Measurements from ENCODE around the gene IZUMO4. TPM values are rescaled to one million over a fixed set of nuclear protein-coding genes. Genes with fewer than 3 reads are reported as not detected.
A peak's percentile ranks its signal among the peaks of the same experiment; 100 is the strongest.

The IZUMO4 gene
- total RNA-seq, 4 donors from 2014 or later, result 2.1 to 8.1 (median 6.4) TPM

DNA sequence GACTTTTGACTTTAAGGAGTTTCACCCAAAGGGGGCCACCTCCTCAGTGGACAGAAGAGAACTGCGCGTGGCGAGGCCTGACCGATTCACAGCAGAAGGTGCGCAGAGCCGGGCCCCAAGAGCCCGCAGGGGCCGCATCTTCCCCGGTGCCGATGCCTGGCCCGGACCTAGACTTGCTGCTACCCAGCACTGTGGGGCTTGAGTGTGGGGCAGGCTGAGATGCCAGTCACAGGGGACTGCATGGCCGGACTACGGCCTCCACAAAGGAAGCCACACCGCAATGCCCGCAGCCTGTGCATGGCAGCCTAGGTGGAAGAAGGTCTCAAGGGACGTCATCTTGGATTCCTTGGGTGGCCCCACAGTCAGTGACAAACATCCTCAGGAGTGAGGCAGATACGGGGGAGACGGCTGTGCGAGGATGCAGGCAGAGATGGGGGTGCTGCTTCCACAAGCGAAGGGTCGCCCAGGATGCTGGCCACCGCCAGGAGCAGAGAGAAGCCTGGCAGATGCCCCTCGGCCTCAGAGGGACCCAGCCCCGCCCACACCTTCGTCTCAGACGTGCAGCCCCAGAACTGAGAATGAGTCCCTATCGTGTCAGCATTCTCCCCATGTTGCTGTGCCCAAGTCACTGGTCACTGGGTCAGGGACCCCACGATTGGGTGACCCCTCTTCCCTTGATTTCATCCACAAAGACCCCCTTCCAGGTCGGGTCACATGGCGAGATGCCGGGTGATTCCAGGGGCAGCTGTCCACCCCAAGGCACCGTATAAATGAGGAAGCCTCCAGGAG, 17.4 kb upstream of the IZUMO4 start:
- Histone ChIP-seq H3K4me3 (no peak overlapping the region), H3K9me3 (no peaks in the 10 kb centered on the region), H3K36me3 (peaks cover 73% of the 10 kb centered on the region), H3K27ac (no peak overlapping the region), H3K27me3 (no peaks in the 10 kb centered on the region), H3K4me1 (peaks cover 41% of the 10 kb centered on the region)
- no peak for DNase-seq (ENCODE audit: low spot score in 2 of 2)
- 96% methylated on average over 19 of the region's 32 CpGs for WGBS
- no peak for TF ChIP-seq POLR2A (IDR thresholded peaks at IDR 0.05)

DNA sequence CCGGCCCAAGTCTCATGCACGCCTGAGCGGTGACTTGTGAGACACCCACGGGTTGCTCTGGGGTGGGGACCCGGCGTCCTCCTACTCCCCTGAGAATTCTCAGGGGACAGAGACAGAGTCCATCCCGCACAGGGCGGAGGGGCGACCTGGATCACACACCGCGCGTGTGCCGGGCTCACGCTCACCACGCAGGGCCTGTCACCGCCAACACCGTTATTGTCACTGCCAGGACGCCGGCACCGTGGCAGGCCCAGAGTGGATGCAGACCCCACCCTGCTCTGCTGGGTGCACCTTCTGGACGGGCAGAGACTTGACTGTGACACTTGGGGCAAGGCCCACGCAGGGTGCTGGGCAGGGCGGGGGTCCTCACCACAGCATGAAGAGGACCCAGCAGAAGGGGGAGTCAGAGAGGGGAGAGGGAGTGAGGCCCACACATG, 16.8 kb upstream of the IZUMO4 start:
- WGBS, result 77% methylated on average over 8 of the region's 23 CpGs
- peaks cover 70% of the 10 kb centered on the region for H3K36me3 ChIP-seq
- peaks cover 42% of the 10 kb centered on the region for H3K4me1 ChIP-seq
- no peak overlapping the region for H3K4me3 ChIP-seq
- DNase-seq (ENCODE audit: low spot score in 2 of 2), result no peak
- TF ChIP-seq, protein P1, sequence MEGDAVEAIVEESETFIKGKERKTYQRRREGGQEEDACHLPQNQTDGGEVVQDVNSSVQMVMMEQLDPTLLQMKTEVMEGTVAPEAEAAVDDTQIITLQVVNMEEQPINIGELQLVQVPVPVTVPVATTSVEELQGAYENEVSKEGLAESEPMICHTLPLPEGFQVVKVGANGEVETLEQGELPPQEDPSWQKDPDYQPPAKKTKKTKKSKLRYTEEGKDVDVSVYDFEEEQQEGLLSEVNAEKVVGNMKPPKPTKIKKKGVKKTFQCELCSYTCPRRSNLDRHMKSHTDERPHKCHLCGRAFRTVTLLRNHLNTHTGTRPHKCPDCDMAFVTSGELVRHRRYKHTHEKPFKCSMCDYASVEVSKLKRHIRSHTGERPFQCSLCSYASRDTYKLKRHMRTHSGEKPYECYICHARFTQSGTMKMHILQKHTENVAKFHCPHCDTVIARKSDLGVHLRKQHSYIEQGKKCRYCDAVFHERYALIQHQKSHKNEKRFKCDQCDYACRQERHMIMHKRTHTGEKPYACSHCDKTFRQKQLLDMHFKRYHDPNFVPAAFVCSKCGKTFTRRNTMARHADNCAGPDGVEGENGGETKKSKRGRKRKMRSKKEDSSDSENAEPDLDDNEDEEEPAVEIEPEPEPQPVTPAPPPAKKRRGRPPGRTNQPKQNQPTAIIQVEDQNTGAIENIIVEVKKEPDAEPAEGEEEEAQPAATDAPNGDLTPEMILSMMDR (IDR thresholded peaks at IDR 0.05), result no peak
- no peak for TF ChIP-seq POLR2AphosphoS5 (IDR thresholded peaks at IDR 0.05)
- no peak for TF ChIP-seq POLR2A (IDR thresholded peaks at IDR 0.05)
- TF ChIP-seq EP300 (IDR thresholded peaks at IDR 0.05), result no peak
- no peak overlapping the region for H3K27ac ChIP-seq
- no peaks in the 10 kb centered on the region for H3K27me3 ChIP-seq
- no peaks in the 10 kb centered on the region for H3K9me3 ChIP-seq

DNA sequence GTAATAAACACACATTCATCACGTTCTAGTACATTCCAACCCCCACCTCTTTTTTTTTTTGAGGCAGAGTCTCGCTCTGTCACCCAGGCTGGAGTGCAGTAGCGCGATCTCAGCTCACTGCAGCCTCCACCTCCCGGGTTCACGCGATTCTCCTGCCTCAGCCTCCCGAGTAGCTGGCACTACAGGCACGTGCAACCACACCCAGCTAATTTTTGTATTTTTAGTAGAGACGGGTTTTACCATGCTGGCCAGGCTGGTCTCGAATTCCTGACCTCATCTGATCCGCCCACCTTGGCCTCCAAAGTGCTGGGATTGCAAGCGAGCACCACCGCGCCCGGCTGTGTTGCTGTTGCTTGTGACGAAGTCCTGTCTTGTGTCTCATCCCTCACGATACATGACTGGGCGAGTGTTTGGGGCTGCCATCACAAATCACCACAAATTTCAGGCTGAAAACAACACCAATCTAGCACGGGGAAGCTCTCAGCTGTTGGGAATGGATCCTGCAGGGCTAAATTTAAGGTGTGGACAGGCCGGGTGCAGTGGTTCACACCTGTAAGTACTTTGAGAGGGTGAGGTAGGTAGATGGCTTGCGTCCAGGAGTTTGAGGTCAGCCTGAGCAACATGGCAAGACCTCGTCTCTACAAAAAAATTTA, 16.3 kb upstream of the IZUMO4 start:
- Histone ChIP-seq H3K4me3 (no peak overlapping the region), H3K9me3 (no peaks in the 10 kb centered on the region), H3K36me3 (peaks cover 64% of the 10 kb centered on the region), H3K27me3 (no peaks in the 10 kb centered on the region), H3K4me1 (peaks cover 47% of the 10 kb centered on the region), H3K27ac (no peak overlapping the region)
- no peak for DNase-seq (ENCODE audit: low spot score in 2 of 2)
- TF ChIP-seq, protein P1 (IDR thresholded peaks at IDR 0.05), result no peak
- TF ChIP-seq POLR2AphosphoS5 (IDR thresholded peaks at IDR 0.05), result no peak
- no peak for TF ChIP-seq EP300 (IDR thresholded peaks at IDR 0.05)
- no peak for TF ChIP-seq POLR2A (IDR thresholded peaks at IDR 0.05)
- WGBS, result 64% methylated on average over 23 of the region's 23 CpGs

DNA sequence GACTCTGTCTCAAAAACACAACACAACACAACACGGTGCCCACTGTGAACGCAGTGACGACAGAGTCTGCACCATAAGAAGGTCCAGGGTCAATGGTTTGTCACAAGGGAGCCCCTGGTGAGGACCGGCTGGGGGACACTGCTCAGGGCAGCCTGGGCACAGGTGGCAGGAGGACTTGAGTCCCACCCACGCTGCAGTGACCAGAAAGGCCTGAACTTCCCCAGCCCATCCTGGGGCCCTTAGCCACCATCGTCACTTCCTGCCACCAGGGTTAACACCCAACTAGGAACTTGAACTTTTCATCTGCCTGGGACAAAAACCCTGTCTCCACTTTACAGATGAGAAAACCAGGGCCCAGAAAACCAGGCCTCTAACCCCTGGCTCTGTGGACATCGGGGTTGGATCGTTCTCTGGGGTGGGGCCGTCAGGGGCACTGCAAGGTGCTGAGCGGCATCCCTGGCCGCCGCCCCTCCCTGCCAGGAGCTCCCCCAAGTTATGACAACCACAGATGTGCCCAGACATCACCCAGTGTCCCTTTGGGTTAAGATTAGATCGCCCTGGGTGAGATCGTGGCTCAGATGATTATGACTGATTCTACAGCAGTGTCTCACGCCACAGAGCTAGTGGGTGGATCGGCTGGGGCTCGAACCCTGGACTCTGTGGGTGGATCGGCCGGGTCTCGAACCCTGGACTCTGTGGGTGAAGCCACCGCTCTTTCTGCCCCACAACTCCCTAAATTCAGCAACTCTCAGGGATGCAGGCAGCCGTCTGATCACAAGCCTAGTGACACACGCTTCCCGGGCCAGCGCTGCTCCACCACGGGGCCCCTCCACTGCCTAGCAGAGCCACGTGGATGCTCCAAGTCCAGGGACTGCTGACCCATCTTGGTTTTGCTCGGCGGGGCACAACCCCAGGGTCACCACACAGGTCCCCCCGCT, 14.6 kb upstream of the IZUMO4 start:
- Histone ChIP-seq H3K4me1 (peaks cover 61% of the 10 kb centered on the region), H3K27me3 (no peaks in the 10 kb centered on the region), H3K4me3 (no peak overlapping the region), H3K27ac (peak overlapping the region; percentile 1), H3K9me3 (no peaks in the 10 kb centered on the region), H3K36me3 (peaks cover 48% of the 10 kb centered on the region)
- WGBS, result 85% methylated on average over 26 of the region's 30 CpGs
- TF ChIP-seq, protein P1 (IDR thresholded peaks at IDR 0.05), result no peak
- TF ChIP-seq EP300 (IDR thresholded peaks at IDR 0.05) (no peak), POLR2AphosphoS5 (IDR thresholded peaks at IDR 0.05) (no peak), POLR2A (IDR thresholded peaks at IDR 0.05) (no peak)
- DNase-seq (ENCODE audit: low spot score in 2 of 2), result no peak

DNA sequence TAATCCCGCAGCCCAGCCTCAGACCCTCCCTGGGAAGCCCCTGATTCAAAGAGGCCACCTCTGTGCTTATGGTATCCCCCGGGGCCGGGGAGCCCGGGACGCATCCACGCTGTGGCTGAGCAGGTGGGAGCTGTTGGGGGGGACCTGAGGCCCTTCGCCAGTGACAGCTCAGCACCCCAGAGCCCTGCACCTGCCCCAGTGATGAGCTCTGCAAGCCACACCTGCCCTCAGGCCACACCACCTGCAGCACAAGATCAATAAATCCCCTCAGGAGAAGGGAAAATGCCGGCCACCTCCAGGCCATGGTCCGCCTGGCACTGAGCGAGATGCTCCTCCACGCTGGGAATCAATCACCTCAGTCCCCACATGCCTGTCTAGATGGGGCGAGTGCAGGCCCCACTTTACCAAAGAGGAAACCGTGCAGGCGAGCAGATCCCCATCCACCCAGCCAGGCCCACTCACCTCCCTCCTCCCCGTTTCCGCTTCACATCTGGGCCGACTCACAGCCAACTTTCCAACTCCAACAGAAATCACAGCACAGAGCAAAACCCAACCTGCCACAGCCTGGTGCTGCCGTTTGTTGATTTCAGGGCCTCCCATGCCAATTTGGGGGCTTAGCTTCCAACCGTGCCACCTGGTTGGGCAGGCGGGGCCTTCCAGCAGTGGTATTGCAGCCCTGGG, 13.4 kb upstream of the IZUMO4 start:
- Histone ChIP-seq H3K27me3 (no peaks in the 10 kb centered on the region), H3K4me1 (peaks cover 71% of the 10 kb centered on the region), H3K4me3 (peak overlapping the region; percentile 30), H3K27ac (peak overlapping the region; percentile 36), H3K36me3 (peaks cover 37% of the 10 kb centered on the region), H3K9me3 (no peaks in the 10 kb centered on the region)
- no peak for TF ChIP-seq POLR2A (IDR thresholded peaks at IDR 0.05)
- no peak for TF ChIP-seq EP300 (IDR thresholded peaks at IDR 0.05)
- TF ChIP-seq POLR2AphosphoS5 (IDR thresholded peaks at IDR 0.05), result no peak
- TF ChIP-seq, protein P1 (IDR thresholded peaks at IDR 0.05), result no peak
- no peak for DNase-seq (ENCODE audit: low spot score in 2 of 2)
- 56% methylated on average over 6 of the region's 20 CpGs for WGBS
